ENCODE measurements around the gene ZNF322. TPM values are rescaled to one million over a fixed set of nuclear protein-coding genes. Genes with fewer than 3 reads are reported as not detected.

ZNF322 gene
- total RNA-seq, 2 donors from 2014 or later, result 7.5 to 7.8 TPM

DNA sequence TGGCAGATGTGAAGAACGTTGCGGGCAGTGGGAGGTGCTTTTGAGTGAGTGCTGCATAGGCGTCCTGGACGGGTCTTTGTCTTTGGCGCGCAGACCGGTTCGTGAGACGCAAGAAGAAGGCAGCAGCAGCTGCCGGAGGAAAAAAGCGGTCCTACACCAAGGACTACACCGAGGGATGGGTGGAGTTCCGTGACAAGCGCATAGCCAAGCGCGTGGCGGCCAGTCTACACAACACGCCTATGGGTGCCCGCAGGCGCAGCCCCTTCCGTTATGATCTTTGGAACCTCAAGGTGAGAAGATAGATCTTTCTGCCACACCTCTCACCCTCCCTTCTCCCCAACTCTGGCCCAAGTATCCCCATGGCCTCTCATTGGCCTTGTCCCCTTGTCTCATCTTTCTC lies 61.7 kb downstream of the ZNF322 start:
- Histone ChIP-seq H3K4me1 (peaks cover 0 to 24% of the 10 kb centered on the region in 2 donors), H3K4me3 (peak overlapping the region; percentile 93), H3K36me3 (peaks cover 13% of the 10 kb centered on the region), H3K27me3 (peaks cover 0 to 15% of the 10 kb centered on the region in 2 donors), H3K27ac (no peak overlapping the region), H3K9me3 (no peaks in the 10 kb centered on the region)
- DNase-seq (ENCODE audit: low spot score), result no peak
- TF ChIP-seq, protein P1, sequence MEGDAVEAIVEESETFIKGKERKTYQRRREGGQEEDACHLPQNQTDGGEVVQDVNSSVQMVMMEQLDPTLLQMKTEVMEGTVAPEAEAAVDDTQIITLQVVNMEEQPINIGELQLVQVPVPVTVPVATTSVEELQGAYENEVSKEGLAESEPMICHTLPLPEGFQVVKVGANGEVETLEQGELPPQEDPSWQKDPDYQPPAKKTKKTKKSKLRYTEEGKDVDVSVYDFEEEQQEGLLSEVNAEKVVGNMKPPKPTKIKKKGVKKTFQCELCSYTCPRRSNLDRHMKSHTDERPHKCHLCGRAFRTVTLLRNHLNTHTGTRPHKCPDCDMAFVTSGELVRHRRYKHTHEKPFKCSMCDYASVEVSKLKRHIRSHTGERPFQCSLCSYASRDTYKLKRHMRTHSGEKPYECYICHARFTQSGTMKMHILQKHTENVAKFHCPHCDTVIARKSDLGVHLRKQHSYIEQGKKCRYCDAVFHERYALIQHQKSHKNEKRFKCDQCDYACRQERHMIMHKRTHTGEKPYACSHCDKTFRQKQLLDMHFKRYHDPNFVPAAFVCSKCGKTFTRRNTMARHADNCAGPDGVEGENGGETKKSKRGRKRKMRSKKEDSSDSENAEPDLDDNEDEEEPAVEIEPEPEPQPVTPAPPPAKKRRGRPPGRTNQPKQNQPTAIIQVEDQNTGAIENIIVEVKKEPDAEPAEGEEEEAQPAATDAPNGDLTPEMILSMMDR (IDR thresholded peaks at IDR 0.05), result no peak

DNA sequence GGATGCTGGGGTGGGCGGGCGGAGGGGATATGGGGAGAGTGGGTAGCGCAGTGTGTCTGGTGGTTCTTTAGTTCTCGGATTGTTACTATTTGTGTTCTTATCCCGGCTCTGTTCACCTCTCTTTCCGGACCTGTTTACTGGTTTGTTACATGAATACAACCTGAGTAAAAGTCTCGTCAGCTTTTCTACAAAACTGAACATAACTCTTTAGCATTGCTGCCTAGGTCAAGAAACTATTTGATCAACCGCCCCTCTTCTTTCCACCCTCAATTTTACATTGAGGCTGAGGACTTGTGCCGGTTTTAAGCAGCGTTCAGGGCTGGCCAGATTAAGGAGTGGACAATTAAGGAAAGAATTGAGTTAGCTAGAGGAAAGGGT lies 62.2 kb downstream of the ZNF322 start:
- no peak for DNase-seq (ENCODE audit: low spot score)
- H3K4me1 ChIP-seq, result peaks cover 0 to 24% of the 10 kb centered on the region in 2 donors
- H3K27ac ChIP-seq, result peak overlapping the region; percentile 87 to 88
- H3K36me3 ChIP-seq, result peaks cover 13% of the 10 kb centered on the region
- H3K4me3 ChIP-seq, result peak overlapping the region; percentile 93
- peaks cover 0 to 15% of the 10 kb centered on the region in 2 donors for H3K27me3 ChIP-seq
- no peaks in the 10 kb centered on the region for H3K9me3 ChIP-seq
- TF ChIP-seq, protein P1 (IDR thresholded peaks at IDR 0.05), result no peak

DNA sequence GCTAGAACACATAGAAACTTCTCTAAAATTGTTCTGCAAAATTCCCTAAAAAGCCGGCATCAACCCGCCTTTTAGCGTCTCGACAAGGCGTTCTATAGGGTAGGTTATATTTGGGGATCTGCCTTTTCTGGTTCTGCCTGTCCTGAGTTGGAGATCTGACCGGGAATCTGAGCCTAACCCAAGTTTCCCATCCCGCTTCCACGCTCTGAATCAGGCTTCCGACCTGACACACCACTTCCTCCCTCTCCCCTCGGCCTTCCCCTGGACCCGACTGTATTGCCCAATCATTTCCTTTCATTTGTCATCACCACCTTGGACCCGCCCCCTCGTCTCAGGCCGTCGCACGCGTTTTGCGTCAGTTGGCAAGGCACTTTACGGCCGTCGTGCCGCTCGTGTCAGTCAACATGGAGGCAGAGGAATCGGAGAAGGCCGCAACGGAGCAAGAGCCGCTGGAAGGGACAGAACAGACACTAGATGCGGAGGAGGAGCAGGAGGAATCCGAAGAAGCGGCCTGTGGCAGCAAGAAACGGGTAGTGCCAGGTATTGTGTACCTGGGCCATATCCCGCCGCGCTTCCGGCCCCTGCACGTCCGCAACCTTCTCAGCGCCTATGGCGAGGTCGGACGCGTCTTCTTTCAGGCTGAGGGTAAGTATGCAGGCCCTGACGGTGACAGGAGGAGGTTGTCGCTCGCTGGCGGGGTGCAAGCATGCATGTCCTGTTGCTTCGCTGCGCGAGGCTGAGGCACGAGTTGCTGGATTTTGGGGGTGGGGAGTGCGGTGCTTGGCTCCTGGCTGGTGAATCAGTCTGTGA lies 62.8 kb downstream of the ZNF322 start, which contains the start of gene ABT1:
Gene ABT1, plus strand, starts transcription at position 375 of the 810 bp plus-strand sequence. Its CDS starts 30 bp downstream, at position 405.
- H3K27ac ChIP-seq, result peak within 1 kb of the TSS; percentile 87 to 88
- TF ChIP-seq, protein P1 (IDR thresholded peaks at IDR 0.05), result no peak

DNA sequence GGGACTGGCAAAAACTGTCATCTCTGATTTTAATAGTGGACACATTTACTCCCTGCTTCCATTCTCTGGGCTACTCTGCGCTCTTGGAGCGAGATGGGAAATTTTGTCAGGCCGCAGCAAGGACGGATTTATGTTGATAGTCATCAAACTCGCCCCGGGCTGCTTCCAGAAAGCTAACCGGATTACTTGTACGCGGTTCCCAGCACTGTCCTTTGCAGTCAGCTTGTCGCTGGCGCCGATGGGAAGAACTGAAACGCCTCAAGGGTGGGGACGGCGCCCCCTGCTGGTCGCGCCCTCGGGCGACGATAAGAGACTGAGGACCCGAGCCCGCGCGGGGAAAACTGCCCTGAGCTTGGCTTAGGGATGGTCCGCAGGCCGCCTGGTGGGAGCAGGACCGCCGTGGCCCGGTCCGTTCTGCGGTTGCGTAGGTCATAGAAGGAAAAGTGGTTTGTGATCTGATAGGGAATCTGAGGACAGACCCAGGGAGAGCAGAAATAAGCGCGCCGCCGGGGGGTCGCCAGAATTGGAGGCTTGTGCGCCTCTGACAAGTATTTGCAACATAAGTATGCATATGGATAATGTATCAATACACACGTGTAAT lies 63.8 kb downstream of the ZNF322 start:
- Histone ChIP-seq H3K9me3 (no peaks in the 10 kb centered on the region), H3K27ac (peak overlapping the region; percentile 87 to 88), H3K36me3 (peaks cover 13% of the 10 kb centered on the region), H3K4me3 (peak overlapping the region; percentile 93), H3K4me1 (peaks cover 0 to 24% of the 10 kb centered on the region in 2 donors), H3K27me3 (peaks cover 0 to 15% of the 10 kb centered on the region in 2 donors)
- DNase-seq (ENCODE audit: low spot score), result peak; percentile 94
- TF ChIP-seq, protein P1 (IDR thresholded peaks at IDR 0.05), result peak; percentile 95 to 98

More for the DNA sequence above, 62.8 kb downstream of the ZNF322 start, which contains the start of gene ABT1:
- Histone ChIP-seq H3K36me3 (peaks cover 13% of the 10 kb centered on the region), H3K9me3 (no peaks in the 10 kb centered on the region), H3K27me3 (peaks cover 0 to 15% of the 10 kb centered on the region in 2 donors), H3K4me1 (peaks cover 0 to 24% of the 10 kb centered on the region in 2 donors), H3K4me3 (peak within 1 kb of the TSS; percentile 93)
- peak; percentile 99 for DNase-seq (ENCODE audit: low spot score)

DNA sequence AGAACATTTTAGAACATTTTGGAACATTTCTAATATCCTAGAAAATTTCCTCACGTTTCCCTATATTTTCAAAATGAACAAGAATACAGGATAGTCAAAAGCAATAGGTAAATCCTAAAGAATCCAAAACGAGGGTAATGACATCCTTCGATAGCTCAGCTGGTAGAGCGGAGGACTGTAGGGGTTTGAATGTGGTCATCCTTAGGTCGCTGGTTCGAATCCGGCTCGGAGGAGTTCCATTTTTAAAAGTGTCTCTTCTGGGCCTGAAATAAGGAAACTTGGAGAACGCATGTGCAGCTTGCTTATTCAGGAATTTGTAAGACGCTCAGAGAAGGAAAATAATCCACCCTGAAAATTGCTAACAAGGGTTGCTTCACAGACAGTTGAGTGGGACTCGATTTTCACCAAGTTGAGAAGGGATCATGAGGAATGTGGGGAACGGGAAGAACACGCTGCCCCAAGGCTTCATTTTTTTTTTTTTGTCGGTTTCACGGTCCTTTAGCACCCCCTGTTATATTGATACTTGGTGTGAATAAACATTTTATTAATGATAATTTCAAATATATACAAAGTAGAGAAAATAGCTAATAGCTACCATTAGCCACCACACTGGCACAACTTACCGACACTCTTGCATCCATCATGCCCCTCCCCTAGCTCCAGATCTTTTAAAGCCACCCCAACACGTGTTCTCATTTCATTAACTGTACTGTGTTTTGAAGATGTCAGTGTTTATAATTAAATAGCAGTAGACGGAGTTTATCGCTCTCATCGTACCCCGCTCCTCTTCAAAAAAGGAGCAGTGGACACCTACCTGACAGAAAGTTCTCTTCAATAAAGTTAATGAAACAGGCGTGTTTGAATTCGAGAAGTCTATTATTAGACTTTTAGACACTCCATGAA lies 64.6 kb downstream of the ZNF322 start:
- DNase-seq (ENCODE audit: low spot score), result no peak
- H3K36me3 ChIP-seq, result peaks cover 13% of the 10 kb centered on the region
- H3K27me3 ChIP-seq, result peaks cover 0 to 15% of the 10 kb centered on the region in 2 donors
- H3K4me1 ChIP-seq, result peaks cover 0 to 24% of the 10 kb centered on the region in 2 donors
- H3K4me3 ChIP-seq, result peak overlapping the region; percentile 93
- H3K27ac ChIP-seq, result peak overlapping the region; percentile 87 to 88
- TF ChIP-seq, protein P1 (IDR thresholded peaks at IDR 0.05), result no peak
- no peaks in the 10 kb centered on the region for H3K9me3 ChIP-seq

Measured in right atrium auricular region (tissue), 2 donors.